Activated naive CD8-positive, alpha-beta T cell treated with anti-CD3 and anti-CD28 coated beads, Interleukin-2, amount 10 ng/mL, durations not matched to agents 7 days and 5 days (primary cell): Measurements from ENCODE around the gene ARL8B. TPM values are rescaled to one million over a fixed set of nuclear protein-coding genes. Genes with fewer than 3 reads are reported as not detected.

Experiments used
- ATAC-seq: fragments of 150-1000 bp; cut with Tn5 transposase; one replicate; pipeline ENCODE4 v1.10.0; 2021; ENCODE audit warnings: low read depth, moderate library complexity
- POLR2A ChIA-PET: fragments of 350-600 bp; sonication (Branson Sonifier 250); formaldehyde crosslinking; loops from one replicate; lab custom pipeline; 2021; ENCODE audit warnings: antibody characterized with exemption; lab: Charles Lee
- DNase-seq: peaks from one replicate; pipeline ENCODE4 v3.0.0; 2021
- H3K27ac Mint-ChIP-seq: one replicate; pipeline ENCODE4 v1.8.0; 2022; ENCODE audit warnings: mild to moderate bottlenecking, mixed read lengths
- H3K27me3 Mint-ChIP-seq: one replicate; pipeline ENCODE4 v1.8.0; 2022; ENCODE audit warnings: mild to moderate bottlenecking, moderate library complexity, mixed read lengths
- H3K36me3 Mint-ChIP-seq: one replicate; pipeline ENCODE4 v1.8.0; 2021; ENCODE audit warnings: mild to moderate bottlenecking, mixed read lengths
- H3K4me1 Mint-ChIP-seq: one replicate; pipeline ENCODE4 v1.8.0; 2021; ENCODE audit warnings: mixed read lengths
- H3K4me3 Mint-ChIP-seq: one replicate; pipeline ENCODE4 v1.8.0; 2022; ENCODE audit warnings: mild to moderate bottlenecking, moderate library complexity, mixed read lengths
- H3K9me3 Mint-ChIP-seq: one replicate; pipeline ENCODE4 v1.8.0; 2021; ENCODE audit warnings: mixed read lengths
- total RNA-seq, 2 experiments: library from RNA; stranded (reverse); gene quantifications; one replicate each; pipeline ENCODE4 v1.2.3, GENCODE V29; 2021

Gene ARL8B
- total RNA-seq, 2 experiments from 2014 or later, result 43.3 to 43.9 TPM

DNA sequence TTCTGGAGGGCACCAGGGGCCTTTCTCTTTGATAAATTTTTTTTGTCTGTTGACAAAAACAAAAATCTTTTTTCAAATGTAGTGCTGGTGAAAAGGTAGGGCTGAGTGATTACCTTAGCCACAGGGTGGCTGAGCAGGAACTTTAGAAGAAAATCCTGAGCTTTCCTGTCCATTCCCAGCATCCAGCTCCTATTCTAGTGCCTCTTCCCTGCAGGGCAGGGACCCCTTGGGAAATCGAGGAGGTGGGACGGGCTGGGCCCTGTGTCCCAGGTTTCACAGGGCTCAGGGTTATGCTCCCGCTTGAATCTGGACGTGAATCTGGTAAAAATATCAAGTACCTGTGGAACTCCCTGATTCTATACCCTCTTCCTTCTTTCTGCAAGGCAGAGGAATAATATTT, 97.1 kb downstream of the ARL8B start:
- no peak overlapping the region for H3K27ac Mint-ChIP-seq

DNA sequence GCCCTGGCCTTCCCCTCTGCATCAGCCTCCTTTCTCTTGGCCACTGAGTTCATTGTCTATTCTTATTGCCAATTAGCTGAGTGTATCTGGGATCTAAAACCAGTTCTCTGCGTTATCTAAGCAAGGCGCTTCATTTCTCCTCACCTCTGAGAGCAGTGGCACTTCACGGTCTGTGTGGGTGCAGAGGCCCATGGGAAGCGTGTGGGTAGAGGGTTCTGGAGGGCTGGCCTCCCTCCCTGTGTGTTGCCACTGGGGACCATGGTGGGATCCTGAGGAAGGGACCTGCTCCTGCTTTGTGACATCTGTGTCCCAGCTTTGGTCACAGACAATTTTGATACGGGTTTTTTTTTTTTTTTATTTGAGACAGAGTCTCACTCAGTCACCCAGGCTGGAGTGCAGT, 98.1 kb downstream of the ARL8B start:
- H3K27me3 Mint-ChIP-seq, result no peaks in the 10 kb centered on the region
- POLR2A ChIA-PET, result no interaction called here
- ATAC-seq (peak; percentile 28), DNase-seq (no peak)
- H3K4me1 Mint-ChIP-seq, result peaks cover 6% of the 10 kb centered on the region
- no peaks in the 10 kb centered on the region for H3K9me3 Mint-ChIP-seq
- H3K36me3 Mint-ChIP-seq, result peaks cover 20% of the 10 kb centered on the region
- H3K4me3 Mint-ChIP-seq, result no peak overlapping the region
- H3K27ac Mint-ChIP-seq, result no peak overlapping the region

More for the DNA sequence above, 97.1 kb downstream of the ARL8B start:
- DNase-seq (no peak), ATAC-seq (no peak)
- Mint-ChIP-seq H3K9me3 (no peaks in the 10 kb centered on the region), H3K4me1 (peaks cover 6% of the 10 kb centered on the region), H3K36me3 (peaks cover 25% of the 10 kb centered on the region), H3K4me3 (no peak overlapping the region), H3K27me3 (no peaks in the 10 kb centered on the region)
- POLR2A ChIA-PET, result no interaction called here

DNA sequence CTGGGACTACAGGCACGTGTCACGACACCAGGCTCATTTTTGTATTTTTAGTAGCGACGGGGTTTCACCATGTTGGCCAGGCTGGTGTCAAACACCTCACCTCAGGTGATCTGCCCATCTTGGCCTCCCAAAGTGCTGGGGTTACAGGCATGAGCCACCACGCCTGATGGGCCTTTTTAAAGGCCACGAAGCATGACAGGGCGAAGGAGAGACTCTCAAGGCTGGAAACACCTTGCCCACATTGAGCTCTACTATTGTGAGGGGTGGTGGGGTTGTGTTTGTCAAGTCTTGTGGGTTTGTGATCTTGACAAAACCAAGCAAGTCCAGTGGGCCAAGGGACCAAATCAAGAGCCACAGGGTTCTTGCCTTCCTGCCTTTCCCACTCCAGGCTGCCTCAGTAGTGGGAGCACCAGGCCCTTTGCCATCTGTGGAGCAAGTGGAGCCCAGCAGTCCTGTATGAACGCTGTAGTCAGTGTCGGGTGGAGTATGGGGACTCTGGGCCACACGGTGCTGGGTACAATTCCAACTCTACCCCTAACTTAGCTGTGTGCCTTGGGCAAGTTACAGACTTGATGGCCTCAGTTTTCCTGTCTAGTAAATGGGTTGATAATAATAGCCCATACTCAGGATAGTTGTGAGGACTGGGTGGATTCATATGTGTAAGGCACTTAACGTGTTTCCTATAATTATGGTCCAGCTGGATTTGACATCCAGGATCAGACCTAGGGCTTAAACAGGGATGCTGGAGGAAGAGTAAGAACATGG, 98.8 kb downstream of the ARL8B start:
- Mint-ChIP-seq H3K4me1 (peaks cover 6% of the 10 kb centered on the region), H3K27ac (no peak overlapping the region), H3K9me3 (no peaks in the 10 kb centered on the region), H3K4me3 (no peak overlapping the region), H3K36me3 (peaks cover 14% of the 10 kb centered on the region), H3K27me3 (no peaks in the 10 kb centered on the region)
- ATAC-seq (no peak), DNase-seq (no peak)
- POLR2A ChIA-PET, result no interaction called here

DNA sequence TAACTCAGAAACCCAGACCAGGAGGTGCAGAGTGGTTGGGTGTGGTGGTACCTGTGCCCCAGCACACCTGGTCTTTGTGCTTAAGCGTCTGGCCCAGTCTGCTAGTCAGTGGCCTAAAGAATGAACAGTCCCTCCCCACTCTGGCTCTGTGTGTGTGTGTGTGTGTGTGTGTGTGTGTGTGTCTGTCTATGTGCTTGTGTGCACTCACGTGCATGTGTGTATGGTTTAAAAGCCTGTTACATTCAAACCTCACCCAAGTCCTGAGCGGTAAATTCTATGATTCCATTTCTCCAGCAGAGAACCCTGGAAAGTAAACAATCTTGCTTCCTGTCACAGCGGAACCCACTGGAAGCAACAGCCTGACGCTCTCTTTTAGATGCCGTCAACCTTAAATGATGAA, 99.6 kb downstream of the ARL8B start:
- H3K27ac Mint-ChIP-seq, result no peak overlapping the region
- H3K9me3 Mint-ChIP-seq, result no peaks in the 10 kb centered on the region
- peaks cover 6% of the 10 kb centered on the region for H3K4me1 Mint-ChIP-seq
- POLR2A ChIA-PET, result interaction anchor here (0.5 kb wide), 1 partner anchor 1421 kb away, joined by 3 read pairs; no protein-coding TSS in a partner anchor
- DNase-seq (no peak), ATAC-seq (no peak)
- H3K27me3 Mint-ChIP-seq, result no peaks in the 10 kb centered on the region
- peaks cover 11% of the 10 kb centered on the region for H3K36me3 Mint-ChIP-seq
- no peak overlapping the region for H3K4me3 Mint-ChIP-seq

DNA sequence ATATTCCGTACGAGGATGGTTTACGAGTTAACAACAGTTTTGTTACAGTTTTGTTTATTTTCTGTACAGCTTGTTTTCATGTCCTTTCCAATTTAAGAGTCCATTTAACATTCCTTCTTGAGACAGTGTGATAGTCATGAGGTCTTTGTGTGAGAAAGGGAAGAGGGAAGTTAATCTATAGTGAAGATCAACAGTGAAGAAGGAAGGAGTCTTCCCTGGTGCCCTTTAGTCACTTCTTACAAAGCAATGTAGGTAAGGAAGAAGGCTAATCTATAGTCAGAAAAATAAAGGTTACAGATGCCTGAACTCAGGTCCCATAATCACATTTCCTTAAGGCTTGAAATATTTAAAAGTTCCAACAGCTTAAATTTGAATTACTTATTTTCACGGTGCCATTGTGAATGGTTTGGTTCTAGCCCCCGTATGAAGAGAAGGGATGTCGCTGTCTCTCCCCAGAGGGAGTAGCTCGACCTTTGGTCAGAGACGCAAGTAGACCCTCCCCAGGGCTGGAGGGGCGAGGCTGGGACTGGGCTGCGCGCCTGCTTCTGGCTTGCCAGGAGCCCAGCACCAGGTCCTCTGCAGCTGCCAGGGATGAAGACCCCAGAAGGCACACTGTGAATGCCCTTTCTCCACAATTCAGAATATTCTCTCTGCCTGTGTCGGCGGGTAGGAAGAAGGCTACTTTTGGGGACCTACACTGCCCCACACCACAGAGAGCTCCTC, 100.4 kb downstream of the ARL8B start:
- DNase-seq (no peak), ATAC-seq (no peak)
- POLR2A ChIA-PET, result no interaction called here
- no peaks in the 10 kb centered on the region for H3K9me3 Mint-ChIP-seq
- H3K27ac Mint-ChIP-seq, result no peak overlapping the region
- H3K4me3 Mint-ChIP-seq, result no peak overlapping the region
- H3K36me3 Mint-ChIP-seq, result peaks cover 9% of the 10 kb centered on the region
- no peaks in the 10 kb centered on the region for H3K27me3 Mint-ChIP-seq
- peaks cover 6% of the 10 kb centered on the region for H3K4me1 Mint-ChIP-seq

DNA sequence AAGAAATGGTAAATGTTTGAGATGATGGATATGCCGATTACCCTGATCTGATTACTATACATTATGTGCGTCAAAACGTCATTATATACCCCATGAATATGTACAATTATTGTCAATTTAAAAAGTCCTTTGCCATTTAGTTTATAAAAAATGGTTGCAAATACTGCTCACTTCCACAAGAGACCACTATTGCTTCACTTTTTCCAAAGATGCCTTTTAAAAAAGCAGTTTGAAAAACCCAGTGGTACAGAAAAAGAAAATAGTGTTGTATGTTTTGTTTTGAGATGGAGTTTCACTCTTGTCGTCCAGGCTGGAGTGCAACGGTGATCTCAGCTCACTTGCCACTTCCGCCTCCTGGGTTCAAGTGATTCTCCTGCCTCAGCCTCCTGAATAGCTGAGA, 104.7 kb downstream of the ARL8B start:
- DNase-seq (no peak), ATAC-seq (no peak)

DNA sequence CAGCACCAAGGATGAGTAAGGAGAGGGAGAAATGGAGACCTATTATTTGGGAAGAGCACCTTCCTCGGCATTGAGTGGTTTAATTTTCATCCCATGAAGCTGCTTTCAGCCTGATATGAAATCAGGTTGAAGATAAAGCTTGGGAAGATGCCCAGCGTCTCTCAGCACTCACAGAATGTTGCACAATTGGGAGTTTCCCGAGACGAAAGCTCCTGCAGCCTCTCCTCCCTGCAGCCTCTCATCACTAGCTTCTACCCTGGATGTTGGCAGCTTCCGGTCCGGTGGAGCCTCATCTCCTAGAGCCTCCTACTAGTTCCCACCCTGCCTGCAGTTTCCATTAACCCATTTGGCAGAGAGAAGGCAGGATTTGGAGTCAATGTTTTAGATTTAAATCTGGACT, 105.7 kb downstream of the ARL8B start:
- no peaks in the 10 kb centered on the region for H3K36me3 Mint-ChIP-seq
- ATAC-seq (no peak), DNase-seq (no peak)
- no peaks in the 10 kb centered on the region for H3K9me3 Mint-ChIP-seq
- H3K27me3 Mint-ChIP-seq, result no peaks in the 10 kb centered on the region
- H3K27ac Mint-ChIP-seq, result no peak overlapping the region
- H3K4me3 Mint-ChIP-seq, result no peak overlapping the region
- POLR2A ChIA-PET, result no interaction called here
- peaks cover 5% of the 10 kb centered on the region for H3K4me1 Mint-ChIP-seq

More for the DNA sequence above, 104.7 kb downstream of the ARL8B start:
- Mint-ChIP-seq H3K27me3 (no peaks in the 10 kb centered on the region), H3K4me1 (peaks cover 5% of the 10 kb centered on the region), H3K4me3 (no peak overlapping the region), H3K27ac (no peak overlapping the region), H3K36me3 (peaks cover 2% of the 10 kb centered on the region), H3K9me3 (no peaks in the 10 kb centered on the region)
- POLR2A ChIA-PET, result no interaction called here

DNA sequence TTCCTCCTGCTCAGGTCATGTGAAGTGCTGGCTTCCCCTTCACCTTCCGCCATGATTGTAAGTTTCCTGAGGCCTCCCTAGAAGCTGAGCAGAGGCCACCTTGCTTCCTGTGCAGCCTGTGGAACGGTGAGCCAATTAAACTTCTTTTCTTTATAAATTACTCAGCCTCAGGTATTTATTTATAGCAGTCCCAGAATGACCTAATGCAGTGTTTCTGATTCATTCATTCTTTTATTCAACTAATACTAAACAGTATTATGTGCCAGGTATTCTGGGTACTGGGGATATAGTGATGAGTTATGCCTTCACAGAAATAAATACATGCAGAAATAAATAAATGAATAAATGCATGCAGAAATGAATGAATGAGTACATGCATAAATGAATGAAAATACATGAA, 107.3 kb downstream of the ARL8B start:
- Mint-ChIP-seq H3K36me3 (no peaks in the 10 kb centered on the region), H3K27ac (no peak overlapping the region), H3K4me3 (no peak overlapping the region), H3K4me1 (peaks cover 5% of the 10 kb centered on the region), H3K27me3 (no peaks in the 10 kb centered on the region), H3K9me3 (no peaks in the 10 kb centered on the region)
- ATAC-seq, result no peak
- POLR2A ChIA-PET, result no interaction called here
- no peak for DNase-seq

Other genes with a start within 250 kb of the ARL8B start
- 100 to 1,000 TPM; 208 to 225 TPM for gene BHLHE40, start 142.9 kb upstream of the ARL8B start, total RNA-seq
- gene EDEM1, start 65.4 kb downstream of the ARL8B start, total RNA-seq, result 10 to 100 TPM; 92.5 to 94.2 TPM